CD4-positive, alpha-beta T cell treated with Interleukin-10 for 1 hour (primary cell): ENCODE results near the gene KRT79.

Experiments
- DNase-seq: peaks from one replicate; pipeline ENCODE4 v3.0.0-alpha.2; 2020

KRT79 gene

DNA sequence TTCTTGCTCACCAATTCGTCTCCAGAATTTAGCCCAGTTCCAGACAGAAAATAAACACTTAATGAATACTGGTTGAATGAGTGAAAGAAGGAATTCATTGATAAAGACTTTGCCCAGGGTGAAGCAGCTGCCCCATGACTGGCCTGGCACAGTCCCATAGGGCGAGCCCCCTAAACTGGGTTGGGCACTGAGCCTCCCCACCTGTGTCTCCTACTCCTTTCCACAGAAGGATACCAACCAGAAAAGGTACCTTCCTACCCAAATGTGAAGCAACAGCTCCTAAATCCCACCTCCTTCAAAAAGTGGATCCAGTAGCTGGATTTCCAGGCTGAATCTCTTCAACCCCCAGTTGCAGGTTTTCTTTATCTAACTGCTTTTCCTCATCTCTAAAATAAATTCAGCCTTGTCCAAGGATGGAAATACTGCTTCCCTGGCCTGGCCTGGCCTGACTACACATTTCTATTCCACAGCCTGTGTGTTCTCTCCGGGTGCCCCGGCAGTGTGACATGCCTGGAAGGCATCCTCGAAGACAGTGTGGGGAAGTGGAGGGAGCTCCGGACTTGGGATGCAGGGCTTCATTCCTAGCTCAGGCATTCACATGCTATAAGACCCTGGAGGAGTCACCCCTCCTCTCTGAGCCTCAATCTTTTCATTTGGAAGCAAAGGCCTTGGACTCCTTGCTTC is 45.8 kb downstream of the KRT79 start:
- DNase-seq, result no peak

DNA sequence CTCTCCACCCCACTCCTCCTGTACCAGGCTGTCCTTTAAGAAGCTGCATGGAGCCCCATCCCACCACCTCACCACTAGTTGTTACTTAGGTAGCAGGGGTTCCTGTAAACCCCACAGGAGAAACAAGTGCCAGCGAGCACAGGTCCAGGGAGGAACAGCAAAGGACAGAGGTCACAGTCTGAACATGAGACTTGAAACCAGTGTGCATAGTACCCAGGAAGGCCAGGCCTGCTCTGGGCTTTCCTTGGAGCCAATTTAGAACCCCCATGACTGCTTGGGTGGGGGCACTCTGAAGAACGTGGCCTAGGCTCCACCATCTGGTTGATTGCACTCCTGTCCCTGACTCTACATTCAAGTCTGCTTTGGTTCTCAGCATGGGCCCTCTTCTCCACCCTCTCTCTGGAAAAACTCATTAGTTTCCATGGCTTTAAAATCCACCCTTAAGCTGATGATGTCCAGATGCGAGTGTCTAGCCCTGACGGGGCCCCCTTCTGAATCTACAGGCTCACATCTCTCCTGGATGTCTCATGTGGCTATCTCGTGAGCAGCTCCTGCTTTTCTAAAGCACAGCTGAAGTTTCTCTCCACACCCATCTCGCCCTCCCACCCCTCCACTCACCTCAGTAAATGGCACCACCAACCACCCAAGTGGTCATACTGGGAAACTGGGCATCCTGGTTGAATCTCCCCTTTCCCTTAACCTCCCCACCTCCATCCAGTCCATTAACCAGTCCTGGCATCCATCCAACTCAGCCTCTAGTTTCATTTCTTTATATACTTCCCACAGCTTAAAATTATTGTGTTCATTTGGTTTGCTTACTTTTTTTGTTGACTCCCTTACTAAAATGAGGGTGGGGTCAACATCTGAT is 46.6 kb downstream of the KRT79 start:
- no peak for DNase-seq

DNA sequence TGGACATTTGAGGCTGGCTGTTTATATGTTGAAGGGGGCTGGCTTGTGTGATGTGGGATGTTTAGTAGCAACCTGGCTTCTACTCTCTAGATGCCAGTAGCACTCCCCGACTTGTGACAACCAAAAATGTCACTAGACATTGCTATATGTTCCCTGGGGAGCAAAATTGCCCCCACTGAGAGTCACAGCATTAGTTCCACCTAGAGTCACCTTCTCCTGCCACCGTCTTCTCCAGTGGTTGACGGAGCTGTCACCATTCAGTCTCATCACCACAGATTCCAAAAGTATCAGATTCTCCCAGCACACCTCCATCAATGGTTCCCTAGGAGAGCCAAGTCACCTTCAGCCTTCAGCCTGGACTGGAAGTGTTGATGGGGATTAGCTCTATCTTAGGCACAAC is 49.2 kb downstream of the KRT79 start:
- no peak for DNase-seq

DNA sequence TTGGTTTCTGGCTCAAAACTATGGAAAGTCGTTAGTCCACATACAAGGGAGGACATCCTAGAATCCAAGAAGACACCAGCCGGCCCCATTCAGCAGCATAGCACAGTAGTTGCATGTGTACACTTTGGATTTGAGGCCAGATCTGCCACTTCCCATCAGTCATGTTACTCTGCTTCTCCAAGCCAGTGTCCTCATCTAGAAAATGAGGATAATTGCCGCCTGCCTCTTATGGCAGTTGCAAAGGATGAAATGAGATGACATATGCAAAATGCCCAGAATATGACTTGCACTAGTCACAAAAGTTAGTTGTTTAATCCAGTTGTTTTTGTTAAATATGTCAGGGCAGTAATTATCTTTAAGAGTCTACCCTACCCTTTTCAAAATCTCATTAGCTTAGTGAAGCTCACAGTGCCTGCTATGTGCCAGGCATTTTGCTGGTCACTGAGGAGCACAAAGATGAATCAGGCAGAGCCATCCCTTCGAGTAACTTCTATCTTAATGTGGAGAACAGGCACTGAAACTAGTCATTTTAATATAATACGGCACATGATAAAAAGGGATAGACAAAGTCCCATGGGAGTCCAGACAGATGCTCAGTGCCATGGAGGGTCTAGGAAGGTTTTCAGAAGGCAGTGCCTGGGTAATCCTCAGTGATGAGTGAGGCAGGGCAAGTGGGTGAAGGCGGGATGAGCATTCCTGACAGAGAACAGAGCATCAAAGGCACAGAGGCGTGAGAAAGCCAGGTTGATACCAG is 50.4 kb downstream of the KRT79 start:
- DNase-seq, result no peak

DNA sequence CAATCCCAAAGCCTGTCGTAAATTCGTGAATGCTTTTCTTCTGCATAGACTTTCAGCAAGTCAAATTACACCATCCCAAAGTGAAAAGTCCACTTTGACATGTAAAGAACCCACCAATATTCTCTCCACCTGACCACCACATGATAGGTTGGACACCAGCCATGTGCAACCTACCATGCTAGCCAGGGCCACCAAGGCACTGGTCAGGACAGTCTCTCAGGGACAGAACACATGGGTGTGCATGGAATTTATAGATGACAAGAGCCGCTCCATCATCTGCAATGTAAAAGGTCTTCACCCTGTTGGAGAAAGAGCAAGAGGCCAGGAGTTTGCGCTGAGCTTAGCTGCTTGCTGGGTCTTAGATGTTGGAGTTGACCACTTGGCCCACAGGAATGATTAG is 51.6 kb downstream of the KRT79 start:
- no peak for DNase-seq

DNA sequence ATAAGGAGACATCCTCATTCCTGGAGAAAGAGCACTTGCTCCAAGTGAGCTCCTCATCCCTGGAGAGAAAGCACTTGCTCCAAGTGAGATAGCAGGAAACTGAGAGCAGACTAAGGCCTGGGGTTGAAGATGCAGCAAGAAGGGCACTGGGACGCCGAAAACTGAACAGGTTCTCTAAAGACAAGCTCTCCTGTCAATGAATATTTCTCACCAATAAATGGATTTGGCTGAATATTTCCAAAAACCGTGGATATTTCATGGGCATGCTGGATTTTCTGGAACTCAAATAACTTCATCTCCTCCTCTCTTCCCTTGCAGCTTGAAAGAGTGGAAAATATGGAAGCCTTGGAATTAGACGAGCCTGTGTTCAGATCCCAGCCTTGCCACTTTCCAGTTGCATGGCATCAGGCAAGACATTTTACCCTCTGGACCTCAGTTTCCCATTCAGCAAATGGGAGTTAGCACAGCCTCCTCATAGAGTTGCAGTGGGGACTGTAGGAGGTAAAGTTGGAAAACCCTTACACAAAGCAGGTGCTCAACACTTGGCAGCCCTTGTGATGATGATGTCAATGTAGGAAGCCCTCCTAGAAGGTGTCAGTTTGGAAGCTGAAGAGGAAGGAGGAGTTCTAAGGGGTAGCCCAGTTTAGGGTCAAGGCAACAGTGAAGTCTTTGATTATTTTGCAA is 52.6 kb downstream of the KRT79 start:
- DNase-seq, result no peak

DNA sequence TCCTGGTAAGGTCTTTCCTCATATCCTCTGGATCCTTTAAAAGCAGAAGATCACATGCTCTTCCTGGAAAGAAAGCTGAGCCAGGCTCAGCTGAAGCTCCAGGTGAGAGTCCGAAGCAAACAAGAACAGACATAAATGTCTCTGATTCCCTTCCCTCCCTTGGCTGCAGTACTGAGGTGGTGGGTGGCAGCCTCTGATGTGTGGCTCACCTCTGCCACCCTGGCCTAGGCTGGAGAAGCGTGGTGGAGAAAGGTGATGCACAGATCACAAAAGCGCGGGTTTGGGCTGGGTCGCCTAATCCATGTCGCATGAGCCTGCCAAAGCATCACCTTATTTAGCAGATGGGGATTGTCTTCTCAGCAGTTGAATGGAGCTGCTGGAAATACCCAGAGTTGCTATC is 54.2 kb downstream of the KRT79 start:
- no peak for DNase-seq

DNA sequence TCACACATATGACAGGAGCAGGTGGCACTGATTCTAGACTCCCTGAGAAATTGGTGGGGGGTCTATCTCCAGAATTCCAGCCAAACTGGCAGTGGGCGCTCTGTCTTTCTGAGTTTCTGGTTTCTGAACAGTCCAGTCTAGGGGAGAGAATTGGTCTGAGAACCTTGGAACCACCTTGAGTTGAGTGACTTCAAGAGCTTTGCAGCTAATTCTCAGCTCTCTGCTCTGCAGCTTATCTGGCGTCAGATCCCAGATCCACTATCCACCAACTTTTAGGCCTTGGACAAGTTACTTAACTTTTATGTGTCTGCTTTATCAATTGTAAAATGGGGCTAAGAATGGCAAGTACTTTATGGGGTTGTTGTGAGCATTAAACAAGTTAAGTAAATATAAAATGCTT is 55.3 kb downstream of the KRT79 start:
- no peak for DNase-seq

DNA sequence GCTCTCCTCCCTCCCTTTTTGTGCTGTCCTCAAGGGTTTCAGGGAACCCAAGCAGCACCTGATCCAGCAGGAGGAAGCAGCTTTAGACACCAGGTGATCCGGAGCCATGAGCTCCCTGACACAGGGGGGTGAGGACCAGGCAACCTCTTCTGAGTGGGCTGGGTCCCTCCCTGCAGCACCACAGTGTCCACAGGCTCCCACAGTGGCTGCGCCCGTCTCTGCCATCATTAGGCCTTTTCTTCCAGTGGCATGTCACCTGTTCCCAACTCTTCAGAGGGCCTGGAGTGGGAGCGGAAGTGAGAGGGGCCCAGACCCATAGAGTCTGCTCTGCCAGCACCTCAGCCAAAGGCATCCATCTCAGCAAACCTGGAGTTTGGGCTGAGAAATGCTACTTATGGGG is 56.5 kb downstream of the KRT79 start:
- no peak for DNase-seq

DNA sequence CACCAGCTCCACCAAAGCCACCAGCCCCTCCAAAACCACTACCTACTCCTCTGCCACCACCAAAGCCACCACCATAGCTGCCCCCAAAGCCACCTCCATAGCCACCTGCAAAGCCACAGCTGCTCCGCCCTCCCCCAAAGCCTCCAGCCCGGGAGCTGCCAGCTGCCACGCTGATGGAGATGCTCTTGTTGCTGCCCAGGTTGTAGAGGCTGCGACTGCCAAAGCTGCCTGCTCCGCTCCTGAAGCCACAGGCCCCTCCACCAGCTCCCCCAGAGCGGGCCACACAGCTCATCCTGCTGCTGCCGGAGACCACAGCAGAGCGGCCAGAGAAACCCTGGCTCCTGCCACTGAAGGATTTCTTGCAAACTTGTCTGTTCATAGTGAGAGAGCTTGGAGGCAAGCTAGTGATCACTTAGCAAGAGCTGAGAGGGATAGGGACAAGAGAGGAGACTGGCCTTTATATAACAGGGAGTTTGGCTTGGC is 57.2 kb downstream of the KRT79 start, which contains the start of gene KRT76:
KRT76 (minus strand) TSS at position 433 of the 483 bp plus-strand sequence; CDS start at position 379, 54 bp downstream.
- no peak for DNase-seq

DNA sequence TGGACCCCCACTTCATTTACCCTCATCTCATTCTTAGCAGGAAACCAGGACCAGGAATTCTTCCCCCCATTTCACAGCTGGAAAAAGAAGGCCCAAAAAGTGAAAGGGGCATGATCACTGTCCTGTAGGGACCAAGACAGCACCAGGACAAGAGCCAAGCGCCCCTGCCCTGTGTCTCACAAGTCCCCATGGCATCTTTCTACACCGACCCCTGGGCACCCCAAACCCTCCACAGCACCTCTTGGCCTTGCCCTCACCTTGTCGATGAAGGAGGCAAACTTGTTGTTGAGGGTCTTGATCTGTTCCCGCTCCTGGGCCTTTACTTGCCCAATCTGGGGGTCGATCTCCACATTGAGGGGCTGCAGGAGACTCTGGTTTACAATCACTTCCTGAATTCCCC is 57.7 kb downstream of the KRT79 start:
- no peak for DNase-seq

DNA sequence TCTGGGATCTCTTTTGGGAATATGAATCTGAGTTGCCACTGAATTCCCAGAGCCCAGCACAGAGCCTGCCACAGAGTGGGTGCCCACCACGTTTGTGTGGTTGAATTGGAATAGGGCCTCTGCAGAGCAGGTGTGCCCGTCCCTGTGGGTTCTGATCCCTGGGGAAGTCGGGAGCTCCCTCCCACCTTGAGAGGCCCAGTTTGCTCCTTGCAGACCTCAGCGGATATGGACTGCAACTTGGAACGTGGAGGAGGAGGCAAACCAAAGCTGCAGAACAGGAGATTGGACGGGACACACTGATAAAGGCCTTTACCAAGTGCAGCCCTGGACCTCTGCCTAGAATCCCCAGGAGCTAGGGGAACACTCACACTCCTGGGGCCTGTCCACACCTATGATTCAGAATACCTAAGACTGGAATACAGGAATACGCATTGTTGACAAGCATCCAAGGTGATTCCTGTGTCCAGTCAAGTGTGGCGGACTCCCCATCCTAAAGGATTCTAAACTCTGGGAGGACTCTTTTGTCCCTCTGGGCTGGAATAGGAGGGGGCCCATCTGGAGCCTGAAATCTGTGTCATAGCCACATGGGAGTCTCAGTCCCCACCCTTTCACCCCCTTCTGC is 59.4 kb downstream of the KRT79 start:
- no peak for DNase-seq

DNA sequence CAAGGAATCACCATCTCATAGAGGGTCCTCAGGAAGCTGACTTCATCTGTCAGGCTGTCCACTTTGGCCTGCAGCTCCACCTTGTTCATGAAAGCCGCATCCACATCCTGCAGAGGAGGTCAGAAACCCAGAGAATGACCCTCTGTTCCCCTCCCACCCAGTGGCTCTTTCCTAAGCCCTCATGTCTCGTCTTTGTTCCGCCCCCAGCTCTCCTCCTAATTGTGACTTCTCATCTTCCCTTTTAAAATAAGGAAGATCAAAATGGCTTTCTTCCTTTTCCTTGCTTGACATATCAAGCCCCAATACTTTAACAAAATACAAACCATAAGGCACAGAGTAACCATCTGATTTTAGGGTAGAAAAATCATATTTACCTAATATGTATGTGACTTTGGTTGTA is 61.3 kb downstream of the KRT79 start:
- DNase-seq, result no peak

DNA sequence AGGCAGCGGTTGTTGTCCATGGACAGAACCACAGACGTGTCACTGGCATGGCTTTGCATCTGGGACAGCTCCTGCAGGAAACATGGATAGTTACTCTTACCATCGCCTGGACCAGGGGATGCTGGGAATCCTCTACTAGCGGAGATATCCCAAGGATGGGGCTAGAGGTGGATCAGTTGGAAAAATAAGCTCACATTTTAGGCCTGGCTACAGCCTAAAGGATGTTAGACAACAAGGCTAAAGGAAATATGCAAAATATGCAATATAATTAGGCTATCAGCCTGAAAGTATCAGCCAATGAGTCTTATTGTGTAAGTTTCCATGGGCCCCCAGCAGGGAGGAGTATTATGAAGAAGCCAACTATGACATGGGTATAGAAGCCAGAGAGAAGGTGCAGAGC is 61.9 kb downstream of the KRT79 start:
- no peak for DNase-seq

DNA sequence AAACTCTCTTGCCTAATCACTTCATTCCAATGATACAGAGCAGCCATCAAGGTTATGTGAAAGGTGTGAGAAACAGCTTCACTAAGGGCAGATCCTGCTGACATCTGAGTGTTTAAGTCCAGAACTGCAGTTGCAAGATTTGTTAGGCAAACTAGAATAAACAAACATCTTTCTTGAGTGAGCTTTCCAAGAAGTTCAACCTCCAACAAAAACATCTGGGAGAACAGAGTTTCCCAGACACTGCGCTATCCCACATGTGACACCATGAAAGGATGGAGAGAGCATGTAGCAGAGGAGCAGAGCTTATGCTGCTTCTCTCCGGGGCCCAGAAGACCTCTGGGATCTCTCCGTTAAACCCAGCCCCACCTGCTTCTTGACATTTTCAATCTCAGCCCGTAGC is 62.6 kb downstream of the KRT79 start:
- DNase-seq, result no peak
